A549 (cell line): ENCODE measurements around the gene IL5. TPM values are rescaled to one million over a fixed set of nuclear protein-coding genes. Genes with fewer than 3 reads are reported as not detected.

Experiments used
- ATAC-seq, 2 experiments: fragments of 200-7000 bp in 1 of 2; fragments of >200 bp in 1 of 2; cut with Nextera tagmentation in 1 of 2; cut with Tn5 transposase in 1 of 2; 3 replicates each; pipeline versions ENCODE4 v1.8.0 to v1.9.1; 2018 to 2020; ENCODE audit warnings: mild to moderate bottlenecking in 1 of 2, moderate library complexity in 1 of 2
- CTCF ChIA-PET: fragments of 300-600 bp; sonication (Branson Sonifier 250); formaldehyde crosslinking; extraction: SDS; loops from one replicate; lab custom pipeline; 2021; ENCODE audit warnings: antibody characterized with exemption, inconsistent platforms; lab: Yijun Ruan, JAX
- POLR2A ChIA-PET: fragments of 350-600 bp; formaldehyde crosslinking; extraction: SDS; loops from one replicate; lab custom pipeline; 2021; ENCODE audit warnings: antibody characterized with exemption, inconsistent platforms; lab: Yijun Ruan, JAX
- DNase-seq, 2 experiments: peaks; one replicate each; pipeline versions ENCODE4 v3.0.0 to v3.0.0-alpha.2; 2011 to 2016; ENCODE audit warnings: low read depth in 1 of 2, low spot score in 1 of 2
- FAIRE-seq: peaks from 2 replicates; lab custom pipeline; 2011; peaks lifted over from hg19 to GRCh38; lab: Jason Lieb, UNC
- H3K27ac ChIP-seq, 2 experiments: fragments of >200 bp; sonication (Bioruptor Twin); formaldehyde crosslinking; 3 replicates each; pipeline ENCODE4 v1.5.1; 2016 to 2017
- H3K4me1 ChIP-seq: fragments of >200 bp; sonication (Bioruptor Twin); formaldehyde crosslinking; 3 replicates; pipeline ENCODE4 v1.6.1; 2016
- H3K4me2 ChIP-seq: fragments of >200 bp; sonication (Bioruptor Twin); formaldehyde crosslinking; 3 replicates; pipeline ENCODE4 v1.6.1; 2016
- H3K4me3 ChIP-seq: fragments of >200 bp; sonication (Bioruptor Twin); formaldehyde crosslinking; 3 replicates; pipeline ENCODE4 v1.5.1; 2016
- H3K9me3 ChIP-seq: fragments of >200 bp; sonication (Bioruptor Twin); formaldehyde crosslinking; 3 replicates; pipeline ENCODE4 v1.6.1; 2016
- ATOH8 ChIP-seq: fragments of 250-450 bp; sonication (Bioruptor Pico); IDR thresholded peaks from 2 replicates; pipeline ENCODE4 v1.5.0; 2020; ENCODE audit warnings: low read depth, mild to moderate bottlenecking, moderate library complexity
- CBX8 ChIP-seq: fragments of 200-600 bp; sonication (generic); IDR thresholded peaks from 2 replicates; pipeline ENCODE4 v1.6.1; 2016
- CHD2 ChIP-seq: fragments of 150-350 bp; IDR thresholded peaks from 2 replicates; pipeline ENCODE4 v1.6.1; 2014; ENCODE audit warnings: low read length; ENCODE audit not compliant: partially characterized antibody
- CHD4 ChIP-seq: fragments of 200-600 bp; sonication (generic); IDR thresholded peaks from 2 replicates; pipeline ENCODE4 v1.6.1; 2016; ENCODE audit warnings: antibody characterized with exemption, mild to moderate bottlenecking, borderline replicate concordance
- CTCF ChIP-seq: fragments of >200 bp; sonication (Bioruptor Twin); formaldehyde crosslinking; IDR thresholded peaks from 3 replicates; pipeline ENCODE4 v1.5.1; 2016
- EHMT2 ChIP-seq: fragments of 200-600 bp; sonication (generic); IDR thresholded peaks from 2 replicates; pipeline ENCODE4 v1.6.1; 2016; ENCODE audit warnings: antibody characterized with exemption, low read depth, mild to moderate bottlenecking, moderate library complexity
- ELK1 ChIP-seq: fragments of 150-350 bp; IDR thresholded peaks from 2 replicates; pipeline ENCODE4 v1.6.1; 2014; ENCODE audit warnings: low read depth, mild to moderate bottlenecking, low read length
- EP300 ChIP-seq, 2 experiments: fragments of >200 bp; sonication (Bioruptor Twin); formaldehyde crosslinking; IDR thresholded peaks; 2 replicates in 1 of 2; 3 replicates in 1 of 2; pipeline ENCODE4 v1.6.1; 2016 to 2017
- FOSB ChIP-seq: fragments of 250-450 bp; sonication (Bioruptor Pico); IDR thresholded peaks from 2 replicates; pipeline ENCODE4 v1.5.0; 2020; ENCODE audit warnings: mild to moderate bottlenecking, moderate library complexity
- GATA3 ChIP-seq: IDR thresholded peaks from 2 replicates; pipeline ENCODE4 v1.6.1; 2012; ENCODE audit warnings: borderline replicate concordance
- HDAC2 ChIP-seq: fragments of 200-600 bp; sonication (generic); IDR thresholded peaks from 2 replicates; pipeline ENCODE4 v1.6.1; 2016
- HOXB13 ChIP-seq: fragments of 250-450 bp; sonication (Bioruptor Pico); IDR thresholded peaks from 2 replicates; pipeline ENCODE4 v1.5.0; 2020; ENCODE audit warnings: low read depth, mild to moderate bottlenecking, moderate library complexity
- JUN ChIP-seq, 2 experiments: fragments of >200 bp; sonication (Bioruptor Twin); formaldehyde crosslinking; IDR thresholded peaks; 2 replicates in 1 of 2; 3 replicates in 1 of 2; pipeline ENCODE4 v1.6.1; 2016 to 2017
- KDM1A ChIP-seq: fragments of 200-600 bp; sonication (generic); IDR thresholded peaks from 2 replicates; pipeline ENCODE4 v1.6.1; 2016; ENCODE audit warnings: low read depth, mild to moderate bottlenecking
- KDM5A ChIP-seq: fragments of 200-600 bp; sonication (generic); IDR thresholded peaks from 2 replicates; pipeline ENCODE4 v1.6.1; 2016; ENCODE audit warnings: antibody characterized with exemption, mild to moderate bottlenecking
- MAX ChIP-seq: IDR thresholded peaks from 2 replicates; pipeline ENCODE4 v1.6.1; 2012
- NFE2L2 ChIP-seq: fragments of 150-350 bp; conservative IDR thresholded peaks from 2 replicates; pipeline ENCODE4 v1.6.1; 2014; ENCODE audit warnings: low read length
- NPAS2 ChIP-seq: fragments of 250-450 bp; sonication (Bioruptor Pico); IDR thresholded peaks from 2 replicates; pipeline ENCODE4 v1.8.0; 2022; ENCODE audit warnings: mild to moderate bottlenecking, moderate library complexity, borderline replicate concordance
- POLR2A ChIP-seq: IDR thresholded peaks from 2 replicates; pipeline ENCODE4 v1.6.1; 2012; ENCODE audit warnings: mild to moderate bottlenecking, low read length
- RAD21 ChIP-seq, 2 experiments: fragments of >200 bp in 1 of 2; sonication (Bioruptor Twin) in 1 of 2; formaldehyde crosslinking in 1 of 2; IDR thresholded peaks in 1 of 2; conservative IDR thresholded peaks in 1 of 2; 2 replicates in 1 of 2; 3 replicates in 1 of 2; pipeline ENCODE4 v1.6.1; 2012 to 2018; ENCODE audit warnings: inconsistent platforms in 1 of 2
- RFX5 ChIP-seq: fragments of 450-650 bp; IDR thresholded peaks from 2 replicates; pipeline ENCODE4 v1.7.1; 2014; ENCODE audit warnings: antibody characterized with exemption, mild to moderate bottlenecking, moderate library complexity
- SMC3 ChIP-seq: fragments of >200 bp; sonication (Bioruptor Twin); formaldehyde crosslinking; IDR thresholded peaks from 3 replicates; pipeline ENCODE4 v1.6.1; 2018; ENCODE audit warnings: inconsistent platforms
- ZFP36 ChIP-seq: fragments of 450-650 bp; IDR thresholded peaks from 2 replicates; pipeline ENCODE4 v1.6.1; 2014; ENCODE audit warnings: borderline replicate concordance; ENCODE audit not compliant: partially characterized antibody
- ZSCAN20 ChIP-seq: fragments of 250-450 bp; sonication (Bioruptor Pico); IDR thresholded peaks from 2 replicates; pipeline ENCODE4 v1.8.0; 2022; ENCODE audit warnings: mild to moderate bottlenecking, moderate library complexity
- WGBS: methylation state at CpG from one replicate; pipeline ENCODE4 v1.1.6; 2017; ENCODE audit errors: missing lambda C conversion rate; 5-methylcytosine and 5-hydroxymethylcytosine counted together
- polyA plus RNA-seq, 4 experiments: library from polyadenylated mRNA; depleted of rRNA in 3 of 4; stranded (reverse); fragments of >200 nt; fragmentation: RNase III in 1 of 4; extraction: RNeasy Plus Mini Kit Qiagen cat#74134 plus additional on column Dnase treatment in 1 of 4; gene quantifications; 2 replicates in 3 of 4; 3 replicates in 1 of 4; pipeline ENCODE4 v1.2.3, GENCODE V29; 2011 to 2017
- TF ChIP-seq, protein P1 (sequence below): fragments of >200 bp; sonication (Bioruptor Twin); formaldehyde crosslinking; IDR thresholded peaks from 2 replicates; pipeline ENCODE4 v1.6.1; 2016
- TF ChIP-seq, protein P2 (sequence below): fragments of >200 bp; sonication (Bioruptor Twin); formaldehyde crosslinking; IDR thresholded peaks from 3 replicates; pipeline ENCODE4 v1.6.1; 2016
- TF ChIP-seq, protein P3 (sequence below): fragments of 200-600 bp; sonication (generic); IDR thresholded peaks from 2 replicates; pipeline ENCODE4 v1.6.1; 2016; ENCODE audit warnings: antibody characterized with exemption, mild to moderate bottlenecking, moderate library complexity

Gene IL5
- polyA plus RNA-seq, 2 of the 4 experiments (the other 2 are of a cell fraction), result not detected

DNA sequence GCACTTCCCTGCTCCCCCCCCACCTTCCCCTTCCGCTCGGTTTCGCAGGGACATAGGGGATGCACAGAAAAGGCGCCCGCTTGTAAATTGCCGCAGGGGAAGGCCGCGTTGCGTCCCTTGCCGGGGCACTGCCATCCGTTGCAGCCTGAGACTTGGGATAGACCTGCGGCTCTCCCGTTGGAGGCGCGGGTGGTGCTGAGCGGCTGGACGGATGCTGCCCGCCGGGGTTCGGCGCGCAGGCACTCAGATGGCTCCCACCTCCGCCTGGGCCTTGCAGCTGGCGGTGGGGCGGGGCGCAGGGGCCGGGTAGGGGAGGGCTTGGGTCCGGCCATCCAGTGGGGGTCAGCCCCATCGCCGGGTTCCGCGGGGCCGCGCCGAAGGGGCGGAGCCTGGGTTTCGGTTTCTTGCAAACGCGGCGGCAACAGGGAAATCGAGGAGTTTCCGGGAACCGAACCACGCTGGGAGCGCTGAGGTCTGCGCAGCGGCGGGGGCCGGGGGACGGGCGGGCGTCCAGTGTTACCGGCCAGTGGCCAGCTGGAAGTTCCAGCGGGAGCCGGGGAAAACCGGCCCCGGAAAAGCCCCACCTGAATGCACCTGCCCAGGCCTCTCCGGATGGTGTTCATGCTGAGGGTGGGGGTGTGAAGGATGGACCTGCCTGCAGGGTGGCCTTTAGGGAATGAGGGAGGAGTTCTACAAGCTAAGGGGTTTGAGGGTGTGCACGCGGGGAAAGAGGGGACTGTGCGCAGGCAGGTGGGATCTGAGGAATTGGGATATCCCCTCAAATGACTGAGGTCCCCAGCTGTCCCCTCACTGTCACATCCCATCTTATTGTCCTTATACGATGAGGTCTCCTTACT lies 46.5 kb downstream of the IL5 start (continued):
- no peak for TF ChIP-seq SMC3
- TF ChIP-seq CBX8, result no peak
- TF ChIP-seq MAX, result peak; percentile 53; the same call in 1 of the 2 replicates
- TF ChIP-seq, protein P1, sequence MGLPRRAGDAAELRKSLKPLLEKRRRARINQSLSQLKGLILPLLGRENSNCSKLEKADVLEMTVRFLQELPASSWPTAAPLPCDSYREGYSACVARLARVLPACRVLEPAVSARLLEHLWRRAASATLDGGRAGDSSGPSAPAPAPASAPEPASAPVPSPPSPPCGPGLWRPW, result no peak
- peak; percentile 86 for TF ChIP-seq HDAC2
- TF ChIP-seq, protein P2, sequence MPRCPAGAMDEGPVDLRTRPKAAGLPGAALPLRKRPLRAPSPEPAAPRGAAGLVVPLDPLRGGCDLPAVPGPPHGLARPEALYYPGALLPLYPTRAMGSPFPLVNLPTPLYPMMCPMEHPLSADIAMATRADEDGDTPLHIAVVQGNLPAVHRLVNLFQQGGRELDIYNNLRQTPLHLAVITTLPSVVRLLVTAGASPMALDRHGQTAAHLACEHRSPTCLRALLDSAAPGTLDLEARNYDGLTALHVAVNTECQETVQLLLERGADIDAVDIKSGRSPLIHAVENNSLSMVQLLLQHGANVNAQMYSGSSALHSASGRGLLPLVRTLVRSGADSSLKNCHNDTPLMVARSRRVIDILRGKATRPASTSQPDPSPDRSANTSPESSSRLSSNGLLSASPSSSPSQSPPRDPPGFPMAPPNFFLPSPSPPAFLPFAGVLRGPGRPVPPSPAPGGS, result 0 out of 3 replicates have a peak, but pooled peaks have one; percentile 40
- no peak for TF ChIP-seq FOSB (CRISPR knock-in tag)
- no peak for TF ChIP-seq NPAS2
- no peak; the same call in 1 of the 2 replicates for TF ChIP-seq ATOH8 (CRISPR knock-in tag)
- no peak for TF ChIP-seq KDM5A
- TF ChIP-seq JUN (IDR thresholded peaks at IDR 0.05), result peak; percentile 45 to 52; a peak in 2 of 5 replicates
- TF ChIP-seq EP300 (IDR thresholded peaks at IDR 0.05), result no peak
- no peak for TF ChIP-seq RFX5
- TF ChIP-seq CHD2, result no peak
- TF ChIP-seq ZFP36, result no peak
- no peak for TF ChIP-seq ZSCAN20 (CRISPR knock-in tag)
- TF ChIP-seq, protein P3, sequence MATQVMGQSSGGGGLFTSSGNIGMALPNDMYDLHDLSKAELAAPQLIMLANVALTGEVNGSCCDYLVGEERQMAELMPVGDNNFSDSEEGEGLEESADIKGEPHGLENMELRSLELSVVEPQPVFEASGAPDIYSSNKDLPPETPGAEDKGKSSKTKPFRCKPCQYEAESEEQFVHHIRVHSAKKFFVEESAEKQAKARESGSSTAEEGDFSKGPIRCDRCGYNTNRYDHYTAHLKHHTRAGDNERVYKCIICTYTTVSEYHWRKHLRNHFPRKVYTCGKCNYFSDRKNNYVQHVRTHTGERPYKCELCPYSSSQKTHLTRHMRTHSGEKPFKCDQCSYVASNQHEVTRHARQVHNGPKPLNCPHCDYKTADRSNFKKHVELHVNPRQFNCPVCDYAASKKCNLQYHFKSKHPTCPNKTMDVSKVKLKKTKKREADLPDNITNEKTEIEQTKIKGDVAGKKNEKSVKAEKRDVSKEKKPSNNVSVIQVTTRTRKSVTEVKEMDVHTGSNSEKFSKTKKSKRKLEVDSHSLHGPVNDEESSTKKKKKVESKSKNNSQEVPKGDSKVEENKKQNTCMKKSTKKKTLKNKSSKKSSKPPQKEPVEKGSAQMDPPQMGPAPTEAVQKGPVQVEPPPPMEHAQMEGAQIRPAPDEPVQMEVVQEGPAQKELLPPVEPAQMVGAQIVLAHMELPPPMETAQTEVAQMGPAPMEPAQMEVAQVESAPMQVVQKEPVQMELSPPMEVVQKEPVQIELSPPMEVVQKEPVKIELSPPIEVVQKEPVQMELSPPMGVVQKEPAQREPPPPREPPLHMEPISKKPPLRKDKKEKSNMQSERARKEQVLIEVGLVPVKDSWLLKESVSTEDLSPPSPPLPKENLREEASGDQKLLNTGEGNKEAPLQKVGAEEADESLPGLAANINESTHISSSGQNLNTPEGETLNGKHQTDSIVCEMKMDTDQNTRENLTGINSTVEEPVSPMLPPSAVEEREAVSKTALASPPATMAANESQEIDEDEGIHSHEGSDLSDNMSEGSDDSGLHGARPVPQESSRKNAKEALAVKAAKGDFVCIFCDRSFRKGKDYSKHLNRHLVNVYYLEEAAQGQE, result no peak
- TF ChIP-seq, all 56 proteins: peak for 9

DNA sequence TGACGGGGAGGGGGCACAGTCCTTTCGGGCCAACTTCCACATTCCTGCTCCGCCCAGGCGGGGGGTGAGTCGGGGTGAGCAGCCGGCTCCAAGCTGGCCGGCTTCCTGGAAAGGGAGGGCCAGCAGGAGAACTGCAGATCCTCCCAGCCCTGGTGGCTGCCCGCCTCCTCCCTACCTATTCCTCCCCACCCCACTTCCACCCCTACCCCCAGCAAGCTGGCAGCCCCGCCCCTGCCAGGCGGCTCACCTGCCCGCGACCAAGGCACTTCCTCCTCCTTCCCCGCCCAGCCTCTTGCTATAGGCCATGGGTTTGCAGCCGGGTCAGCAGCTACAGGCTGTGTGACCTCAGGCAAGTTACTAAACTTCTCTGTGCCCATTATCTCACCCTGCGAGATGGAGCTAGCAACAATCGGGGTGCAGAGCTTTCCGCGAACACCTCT lies 47.1 kb downstream of the IL5 start:
- POLR2A ChIA-PET, result interaction anchor here (0.6 to 4.6 kb wide), 27 partner anchors 9 to 1466 kb away, joined by 3 to 49 read pairs (median 4); partner anchors contain the start of genes RAD50, SLC22A4 and SLC22A5
- CTCF ChIA-PET, result interaction anchor here (1.0 to 12.9 kb wide), 9 partner anchors 9 to 316 kb away, joined by 3 to 217 read pairs (median 12); no protein-coding TSS in a partner anchor
- Histone ChIP-seq H3K4me3 (peak overlapping the region; percentile 56), H3K9me3 (no peaks in the 10 kb centered on the region), H3K27ac (peak overlapping the region; percentile 88 to 97), H3K4me2 (peak overlapping the region; percentile 90), H3K4me1 (peaks cover 56% of the 10 kb centered on the region)
- FAIRE-seq (no peak), DNase-seq (peak; percentile 91), ATAC-seq (peak; percentile 63 to 78)
- WGBS, result 9% methylated on average over 7 of the region's 18 CpGs
- TF ChIP-seq CTCF, result no peak
- TF ChIP-seq KDM1A, result peak; percentile 87; the same call in 1 of the 2 replicates
- no peak for TF ChIP-seq EP300 (IDR thresholded peaks at IDR 0.05)
- TF ChIP-seq GATA3, result no peak
- TF ChIP-seq NFE2L2, result no peak
- peak; percentile 24 to 74; a peak in 3 of 5 replicates for TF ChIP-seq JUN (IDR thresholded peaks at IDR 0.05)
- TF ChIP-seq HOXB13, result no peak
- no peak for TF ChIP-seq ZSCAN20 (CRISPR knock-in tag)
- TF ChIP-seq EHMT2, result no peak
- TF ChIP-seq RAD21 (conservative IDR thresholded peaks at IDR 0.05 in 1 of 2, IDR thresholded peaks at IDR 0.05 in 1 of 2), result 0 out of 5 replicates have a peak, but pooled peaks of 1 of the 2 experiments have one; percentile 14
- peak; percentile 30; the same call in 1 of the 2 replicates for TF ChIP-seq POLR2A
- TF ChIP-seq ELK1, result no peak
- no peak for TF ChIP-seq KDM5A
- no peak for TF ChIP-seq CHD4
- peak; percentile 97 for TF ChIP-seq ZFP36
